Right renal pelvis (tissue), 4 donors: ENCODE measurements around the gene LRRC31. TPM values are rescaled to one million over a fixed set of nuclear protein-coding genes. Genes with fewer than 3 reads are reported as not detected.
A peak's percentile ranks its signal among the peaks of the same experiment; 100 is the strongest.

ENCODE experiments used
- DNase-seq, 4 donors: peaks; one replicate each; pipeline ENCODE4 v3.0.0-alpha.2; 2013; ENCODE audit warnings: low read depth in 4 of 4, low spot score in 3 of 4, missing footprints in 1 of 4
- polyA plus RNA-seq, 4 donors: library from polyadenylated mRNA; unstranded; fragments of 120-200 nt; gene quantifications; one replicate each; pipeline ENCODE4 v1.2.1, GENCODE V29; 2013; ENCODE audit not compliant: insufficient read length in 4 of 4

Gene LRRC31
- polyA plus RNA-seq, 4 donors = 0.11 to 0.30 (median 0.19) TPM

- no peak for DNase-seq
Measured at GRCh38 chr3:169813757-169814517, 55.8 kb downstream of the LRRC31 start.

GRCh38 chr3:169813278-169813677 is 56.5 kb downstream of the LRRC31 start:
- no peak for DNase-seq

- DNase-seq = peak; percentile 43 to 66 (median 58)
Measured at GRCh38 chr3:169812332-169813235, 57.2 kb downstream of the LRRC31 start, which contains the start of the genes LRRC34 and LRRIQ4. TSS of gene LRRC34 (minus strand) at chr3:169812904. CDS start at chr3:169812548, 356 bp downstream. TSS of gene LRRIQ4 (plus strand) at chr3:169812870. CDS start at chr3:169821922, 9,052 bp downstream.

GRCh38 chr3:169811631-169812331 is 58.0 kb downstream of the LRRC31 start:
- DNase-seq = peak; percentile 12 to 45 (median 30)

- DNase-seq = no peak
Measured at GRCh38 chr3:169809230-169809795, 60.4 kb downstream of the LRRC31 start.

GRCh38 chr3:169804681-169805080 is 65.1 kb downstream of the LRRC31 start:
- no peak for DNase-seq

GRCh38 chr3:169792359-169792758 is 77.4 kb downstream of the LRRC31 start:
- DNase-seq = no peak

- DNase-seq = no peak
Measured at GRCh38 chr3:169790687-169791429, 78.9 kb downstream of the LRRC31 start.

GRCh38 chr3:169790219-169790618 is 79.5 kb downstream of the LRRC31 start:
- DNase-seq = no peak

Other genes with a start within 250 kb of the LRRC31 start
- 100 to 1,000 TPM; 181 to 215 (median 202) TPM for gene MECOM, start 206.2 kb downstream of the LRRC31 start, polyA plus RNA-seq
- under 1 TPM in 1 of 4 donors, not detected in 3; 0.35 TPM for gene TERC, start 104.9 kb downstream of the LRRC31 start, polyA plus RNA-seq
- 1 to 10 TPM; 4.2 to 5.1 (median 4.9) TPM for gene ACTRT3, start 100.4 kb downstream of the LRRC31 start, polyA plus RNA-seq
- gene MYNN, start 96.5 kb downstream of the LRRC31 start, polyA plus RNA-seq = 10 to 100 TPM; 26.7 to 34.9 (median 31.6) TPM
- gene LRRIQ4, start 57.1 kb downstream of the LRRC31 start, polyA plus RNA-seq = under 1 TPM in 3 of 4 donors, not detected in 1; 0.10 to 0.17 (median 0.16) TPM
- 10 to 100 TPM; 10.7 to 13.8 (median 12.2) TPM for gene LRRC34, start 57.0 kb downstream of the LRRC31 start, polyA plus RNA-seq
- not detected for gene SAMD7, start 41.6 kb upstream of the LRRC31 start, polyA plus RNA-seq
- 100 to 1,000 TPM; 144 to 193 (median 183) TPM for gene SEC62, start 96.9 kb upstream of the LRRC31 start, polyA plus RNA-seq
- 10 to 100 TPM; 42.0 to 53.5 (median 46.3) TPM for gene GPR160, start 168.1 kb upstream of the LRRC31 start, polyA plus RNA-seq